ENCODE data around the gene ENO2. TPM values are rescaled to one million over a fixed set of nuclear protein-coding genes. Genes with fewer than 3 reads are reported as not detected.

The ENO2 gene
- total RNA-seq, 5 donors from 2014 or later (not counting 1 experiment from before 2014, with no cell fraction given): 87.2 to 176 (median 148) TPM

DNA sequence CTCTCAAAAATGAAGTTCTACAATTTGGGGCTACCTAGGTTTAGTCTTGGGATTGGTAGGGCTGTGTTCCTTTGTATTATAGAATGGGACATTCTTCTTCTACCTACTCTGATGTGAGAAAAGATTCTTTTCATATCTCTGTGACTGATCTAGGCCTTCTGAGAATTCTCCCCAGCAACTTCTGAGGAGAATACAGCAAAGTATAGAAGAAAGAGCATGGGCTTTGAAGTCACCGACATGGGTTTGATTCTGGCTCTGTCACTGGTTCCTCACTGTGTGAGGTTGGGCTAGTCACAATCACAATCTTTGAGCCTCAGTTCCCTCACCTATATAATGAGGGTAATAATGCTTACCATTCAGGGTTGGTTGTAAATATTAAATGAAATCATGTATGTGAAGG lies 18.4 kb downstream of the ENO2 start:
- H3K4me3 Mint-ChIP-seq: peak overlapping the region in 1 of 3 donors; percentile 55
- H3K4me1 ChIP-seq (ENCODE audit: control insufficient read depth in 1 of 2, extremely low read depth in 1 of 2, insufficient read depth in 2 of 2, low read length in 2 of 2): peaks cover 33 to 52% of the 10 kb centered on the region in 2 experiments
- DNase-seq: no peak

DNA sequence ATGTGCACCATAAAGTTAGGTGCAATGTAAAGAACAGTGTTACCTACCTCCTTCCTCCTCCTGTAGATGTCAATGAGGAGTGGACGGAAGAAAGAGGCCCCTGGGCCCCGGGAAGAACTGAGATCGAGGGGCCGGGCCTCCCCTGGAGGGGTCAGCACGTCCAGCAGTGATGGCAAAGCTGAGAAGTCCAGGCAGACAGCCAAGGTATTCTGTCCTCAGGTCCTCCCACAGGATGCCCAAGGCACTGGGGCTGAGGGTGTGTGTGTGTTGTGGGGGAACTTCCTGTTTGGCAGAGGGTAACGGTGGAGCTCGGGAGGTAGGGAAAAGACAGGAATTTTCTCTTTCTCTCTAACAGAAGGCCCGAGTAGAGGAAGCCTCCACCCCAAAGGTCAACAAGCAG lies 19.7 kb downstream of the ENO2 start:
- peak overlapping the region; percentile 76 to 91 for H3K27ac Mint-ChIP-seq
- H3K36me3 Mint-ChIP-seq: peaks cover 5% of the 10 kb centered on the region
- Histone ChIP-seq H3K4me1 (ENCODE audit: control insufficient read depth in 1 of 2, extremely low read depth in 1 of 2, insufficient read depth in 2 of 2, low read length in 2 of 2) (peaks cover 29 to 55% of the 10 kb centered on the region in 2 experiments), H3K9me3 (no peaks in the 10 kb centered on the region), H3K36me3 (ENCODE audit: control insufficient read depth in 2 of 2, extremely low read depth in 1 of 2, insufficient read depth in 1 of 2, low read length in 1 of 2) (peaks cover 0 to 10% of the 10 kb centered on the region in 2 donors), H3K4me3 (ENCODE audit: control insufficient read depth in 1 of 2, extremely low read depth in 1 of 2, low read length in 1 of 2) (no peak overlapping the region), H3K27ac (ENCODE audit: low read length) (no peak overlapping the region), H3K27me3 (replicated peaks in 1 of 2; ENCODE audit: control insufficient read depth in 2 of 2, extremely low read depth in 1 of 2, insufficient read depth in 2 of 2, low read length in 1 of 2) (no peaks in the 10 kb centered on the region)
- H3K9me3 Mint-ChIP-seq: no peaks in the 10 kb centered on the region
- POLR2A ChIA-PET: interaction anchor here in 1 of 2 donors (0.6 kb wide), 1 partner anchor 35 kb away, joined by 4 read pairs; no protein-coding TSS in a partner anchor
- DNase-seq: no peak
- 100% methylated on average over 1 of the region's 8 CpGs for WGBS (ENCODE audit: insufficient coverage)
- no peak for ATAC-seq (replicated peaks in 1 of 4)
- peak overlapping the region in 1 of 3 donors; percentile 84 for H3K4me3 Mint-ChIP-seq
- peaks cover 63 to 76% (median 65%) of the 10 kb centered on the region in 3 donors for H3K4me1 Mint-ChIP-seq
- CTCF ChIA-PET: no interaction called here
- no peaks in the 10 kb centered on the region for H3K27me3 Mint-ChIP-seq

More for the DNA sequence above, 18.4 kb downstream of the ENO2 start:
- Mint-ChIP-seq H3K27me3 (no peaks in the 10 kb centered on the region), H3K9me3 (no peaks in the 10 kb centered on the region), H3K4me1 (peaks cover 66 to 72% (median 71%) of the 10 kb centered on the region in 3 donors), H3K27ac (peak overlapping the region; percentile 89 to 91), H3K36me3 (peaks cover 5% of the 10 kb centered on the region)
- no CpG with 5 or more reads among the region's 1 CpG for WGBS (ENCODE audit: insufficient coverage)
- H3K36me3 ChIP-seq (ENCODE audit: control insufficient read depth in 2 of 2, extremely low read depth in 1 of 2, insufficient read depth in 1 of 2, low read length in 1 of 2): peaks cover 0 to 10% of the 10 kb centered on the region in 2 donors
- H3K27me3 ChIP-seq (replicated peaks in 1 of 2; ENCODE audit: control insufficient read depth in 2 of 2, extremely low read depth in 1 of 2, insufficient read depth in 2 of 2, low read length in 1 of 2): no peaks in the 10 kb centered on the region
- ChIA-PET POLR2A (no interaction called here), CTCF (interaction anchor here in 1 of 2 donors (0.8 kb wide), 1 partner anchor 60 kb away, joined by 4 read pairs; no protein-coding TSS in a partner anchor)
- no peak overlapping the region for H3K4me3 ChIP-seq (ENCODE audit: control insufficient read depth in 1 of 2, extremely low read depth in 1 of 2, low read length in 1 of 2)
- H3K27ac ChIP-seq (ENCODE audit: low read length): peak overlapping the region; percentile 0
- H3K9me3 ChIP-seq: no peaks in the 10 kb centered on the region
- ATAC-seq (replicated peaks in 1 of 4): peak in 1 of 4 experiments; percentile 51

- WGBS (ENCODE audit: insufficient coverage): 80% methylated on average over 3 of the region's 14 CpGs
- CTCF ChIA-PET: interaction anchor here in 1 of 2 donors (0.5 to 0.8 kb wide), 3 partner anchors 12 to 177 kb away, joined by 3 read pairs; no protein-coding TSS in a partner anchor
- Mint-ChIP-seq H3K27ac (peak overlapping the region; percentile 91 to 93), H3K9me3 (no peaks in the 10 kb centered on the region), H3K4me3 (peak overlapping the region; percentile 31 to 84 (median 49)), H3K4me1 (peaks cover 51 to 70% (median 57%) of the 10 kb centered on the region in 3 donors), H3K36me3 (peaks cover 5% of the 10 kb centered on the region), H3K27me3 (no peaks in the 10 kb centered on the region)
- no peak overlapping the region for H3K4me3 ChIP-seq (ENCODE audit: control insufficient read depth in 1 of 2, extremely low read depth in 1 of 2, low read length in 1 of 2)
- DNase-seq (no peak), ATAC-seq (replicated peaks in 1 of 4) (no peak)
- no peaks in the 10 kb centered on the region for H3K9me3 ChIP-seq
- H3K27me3 ChIP-seq (replicated peaks in 1 of 2; ENCODE audit: control insufficient read depth in 2 of 2, extremely low read depth in 1 of 2, insufficient read depth in 2 of 2, low read length in 1 of 2): no peaks in the 10 kb centered on the region
- H3K27ac ChIP-seq (ENCODE audit: low read length): peak overlapping the region; percentile 94
- POLR2A ChIA-PET: interaction anchor here in 1 of 2 donors (0.7 kb wide), 1 partner anchor 12 kb away, joined by 3 read pairs; no protein-coding TSS in a partner anchor
- H3K4me1 ChIP-seq (ENCODE audit: control insufficient read depth in 1 of 2, extremely low read depth in 1 of 2, insufficient read depth in 2 of 2, low read length in 2 of 2): peaks cover 27 to 45% of the 10 kb centered on the region in 2 experiments
- H3K36me3 ChIP-seq (ENCODE audit: control insufficient read depth in 2 of 2, extremely low read depth in 1 of 2, insufficient read depth in 1 of 2, low read length in 1 of 2): peaks cover 0 to 12% of the 10 kb centered on the region in 2 donors
Measured at GRCh38 chr12:6935371-6936193, 21.2 kb downstream of the ENO2 start.

DNA sequence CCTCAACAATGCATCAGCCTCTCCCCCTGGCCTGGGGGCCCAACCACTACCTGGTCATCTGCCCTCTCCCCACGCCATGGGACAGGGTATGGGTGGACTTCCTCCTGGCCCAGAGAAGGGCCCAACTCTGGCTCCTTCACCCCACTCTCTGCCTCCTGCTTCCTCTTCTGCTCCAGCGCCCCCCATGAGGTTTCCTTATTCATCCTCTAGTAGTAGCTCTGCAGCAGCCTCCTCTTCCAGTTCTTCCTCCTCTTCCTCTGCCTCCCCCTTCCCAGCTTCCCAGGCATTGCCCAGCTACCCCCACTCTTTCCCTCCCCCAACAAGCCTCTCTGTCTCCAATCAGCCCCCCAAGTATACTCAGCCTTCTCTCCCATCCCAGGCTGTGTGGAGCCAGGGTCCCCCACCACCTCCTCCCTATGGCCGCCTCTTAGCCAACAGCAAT lies 21.8 kb downstream of the ENO2 start:
- DNase-seq (no peak), ATAC-seq (replicated peaks in 1 of 4) (no peak)
- POLR2A ChIA-PET: interaction anchor here in 1 of 2 donors (0.7 kb wide), 1 partner anchor 12 kb away, joined by 3 read pairs; no protein-coding TSS in a partner anchor
- Histone ChIP-seq H3K27ac (ENCODE audit: low read length) (peak overlapping the region; percentile 94), H3K36me3 (ENCODE audit: control insufficient read depth in 2 of 2, extremely low read depth in 1 of 2, insufficient read depth in 1 of 2, low read length in 1 of 2) (peaks cover 0 to 12% of the 10 kb centered on the region in 2 donors), H3K27me3 (replicated peaks in 1 of 2; ENCODE audit: control insufficient read depth in 2 of 2, extremely low read depth in 1 of 2, insufficient read depth in 2 of 2, low read length in 1 of 2) (no peaks in the 10 kb centered on the region), H3K9me3 (no peaks in the 10 kb centered on the region), H3K4me3 (ENCODE audit: control insufficient read depth in 1 of 2, extremely low read depth in 1 of 2, low read length in 1 of 2) (peak overlapping the region in 1 of 2 donors; percentile 72), H3K4me1 (ENCODE audit: control insufficient read depth in 1 of 2, extremely low read depth in 1 of 2, insufficient read depth in 2 of 2, low read length in 2 of 2) (peaks cover 27 to 45% of the 10 kb centered on the region in 2 experiments)
- CTCF ChIA-PET: interaction anchor here in 1 of 2 donors (0.7 to 1.0 kb wide), 2 partner anchors 11 to 101 kb away, joined by 3 to 4 read pairs; no protein-coding TSS in a partner anchor
- WGBS (ENCODE audit: insufficient coverage): 77% methylated on average over 2 of the region's 3 CpGs
- peak overlapping the region; percentile 91 to 93 for H3K27ac Mint-ChIP-seq
- H3K36me3 Mint-ChIP-seq: peaks cover 5% of the 10 kb centered on the region
- H3K9me3 Mint-ChIP-seq: no peaks in the 10 kb centered on the region
- H3K4me1 Mint-ChIP-seq: peaks cover 46 to 64% (median 52%) of the 10 kb centered on the region in 3 donors
- no peaks in the 10 kb centered on the region for H3K27me3 Mint-ChIP-seq
- peak overlapping the region; percentile 76 to 84 (median 83) for H3K4me3 Mint-ChIP-seq

- ATAC-seq (replicated peaks in 1 of 4): peak; percentile 2 to 25 (median 16)
- Histone ChIP-seq H3K27ac (ENCODE audit: low read length) (peak overlapping the region; percentile 94), H3K36me3 (ENCODE audit: control insufficient read depth in 2 of 2, extremely low read depth in 1 of 2, insufficient read depth in 1 of 2, low read length in 1 of 2) (peaks cover 0 to 12% of the 10 kb centered on the region in 2 donors), H3K4me1 (ENCODE audit: control insufficient read depth in 1 of 2, extremely low read depth in 1 of 2, insufficient read depth in 2 of 2, low read length in 2 of 2) (peaks cover 25 to 42% of the 10 kb centered on the region in 2 experiments), H3K9me3 (no peaks in the 10 kb centered on the region), H3K4me3 (ENCODE audit: control insufficient read depth in 1 of 2, extremely low read depth in 1 of 2, low read length in 1 of 2) (peak overlapping the region; percentile 65 to 72), H3K27me3 (replicated peaks in 1 of 2; ENCODE audit: control insufficient read depth in 2 of 2, extremely low read depth in 1 of 2, insufficient read depth in 2 of 2, low read length in 1 of 2) (no peaks in the 10 kb centered on the region)
- 1% methylated on average over 36 of the region's 36 CpGs for WGBS (ENCODE audit: insufficient coverage)
- DNase-seq: peak in 24 of 35 experiments; percentile 30 to 68 (median 48)
- peak overlapping the region; percentile 76 to 84 (median 83) for H3K4me3 Mint-ChIP-seq
- H3K36me3 Mint-ChIP-seq: peaks cover 5% of the 10 kb centered on the region
- H3K4me1 Mint-ChIP-seq: peaks cover 47 to 61% (median 48%) of the 10 kb centered on the region in 3 donors
- no peaks in the 10 kb centered on the region for H3K9me3 Mint-ChIP-seq
- H3K27ac Mint-ChIP-seq: peak overlapping the region; percentile 91 to 93
- no peaks in the 10 kb centered on the region for H3K27me3 Mint-ChIP-seq
- CTCF ChIA-PET: interaction anchor here (0.5 to 1.5 kb wide), 6 partner anchors 12 to 171 kb away, joined by 3 to 14 read pairs (median 4); no protein-coding TSS in a partner anchor
- POLR2A ChIA-PET: no interaction called here
Measured at GRCh38 chr12:6936636-6937480, 22.5 kb downstream of the ENO2 start.

Measured in T-cell (primary cell).